Measurements from ENCODE around the gene NOD2.

NOD2 gene

GRCh38 chr16:50722405-50722737 lies 29.0 kb downstream of the NOD2 start:
- DNase-seq (ENCODE audit: insufficient read length, low spot score) (no peak), FAIRE-seq (no peak)
- no peak for TF ChIP-seq POLR2A (IDR thresholded peaks at IDR 0.05; ENCODE audit: low read depth, low read length)

- DNase-seq (ENCODE audit: insufficient read length, low spot score), result no peak
- no peak for TF ChIP-seq POLR2A (IDR thresholded peaks at IDR 0.05; ENCODE audit: low read depth, low read length)
- FAIRE-seq, result no peak
These were observed 29.6 kb downstream of the NOD2 start for GRCh38 chr16:50722960-50723359.

GRCh38 chr16:50724306-50724705 lies 30.9 kb downstream of the NOD2 start:
- TF ChIP-seq POLR2A (IDR thresholded peaks at IDR 0.05; ENCODE audit: low read depth, low read length), result no peak
- DNase-seq (ENCODE audit: insufficient read length, low spot score), result no peak
- FAIRE-seq, result no peak

- DNase-seq (ENCODE audit: insufficient read length, low spot score) (no peak), FAIRE-seq (no peak)
- TF ChIP-seq POLR2A (IDR thresholded peaks at IDR 0.05; ENCODE audit: low read depth, low read length), result no peak
These were observed 38.0 kb downstream of the NOD2 start for GRCh38 chr16:50731130-50731988.

GRCh38 chr16:50731989-50732832 lies 38.8 kb downstream of the NOD2 start:
- DNase-seq (ENCODE audit: insufficient read length, low spot score) (no peak), FAIRE-seq (no peak)
- no peak for TF ChIP-seq POLR2A (IDR thresholded peaks at IDR 0.05; ENCODE audit: low read depth, low read length)

- no peak for FAIRE-seq
- DNase-seq (ENCODE audit: insufficient read length, low spot score), result no peak
- TF ChIP-seq POLR2A (IDR thresholded peaks at IDR 0.05; ENCODE audit: low read depth, low read length), result no peak
These were observed 40.1 kb downstream of the NOD2 start for GRCh38 chr16:50733468-50733867.

- DNase-seq (ENCODE audit: insufficient read length, low spot score) (no peak), FAIRE-seq (no peak)
- no peak for TF ChIP-seq POLR2A (IDR thresholded peaks at IDR 0.05; ENCODE audit: low read depth, low read length)
These were observed 42.3 kb downstream of the NOD2 start for GRCh38 chr16:50735629-50736122.

- FAIRE-seq (no peak), DNase-seq (ENCODE audit: insufficient read length, low spot score) (no peak)
- TF ChIP-seq POLR2A (IDR thresholded peaks at IDR 0.05; ENCODE audit: low read depth, low read length), result no peak
These were observed 43.0 kb downstream of the NOD2 start for GRCh38 chr16:50736448-50736847.

- no peak for TF ChIP-seq POLR2A (IDR thresholded peaks at IDR 0.05; ENCODE audit: low read depth, low read length)
- FAIRE-seq, result no peak
- no peak for DNase-seq (ENCODE audit: insufficient read length, low spot score)
These were observed 44.1 kb downstream of the NOD2 start for GRCh38 chr16:50737420-50737959.

- no peak for FAIRE-seq
- no peak for DNase-seq (ENCODE audit: insufficient read length, low spot score)
- TF ChIP-seq POLR2A (IDR thresholded peaks at IDR 0.05; ENCODE audit: low read depth, low read length), result no peak
These were observed 45.6 kb downstream of the NOD2 start for GRCh38 chr16:50739031-50739430.

GRCh38 chr16:50740736-50741135 lies 47.3 kb downstream of the NOD2 start:
- FAIRE-seq (no peak), DNase-seq (ENCODE audit: insufficient read length, low spot score) (no peak)
- TF ChIP-seq POLR2A (IDR thresholded peaks at IDR 0.05; ENCODE audit: low read depth, low read length), result no peak

- DNase-seq (ENCODE audit: insufficient read length, low spot score) (no peak), FAIRE-seq (no peak)
- no peak for TF ChIP-seq POLR2A (IDR thresholded peaks at IDR 0.05; ENCODE audit: low read depth, low read length)
These were observed 47.9 kb downstream of the NOD2 start for GRCh38 chr16:50741225-50741780.

GRCh38 chr16:50741781-50742575 lies 48.6 kb downstream of the NOD2 start, which contains the start of gene CYLD:
Gene CYLD (plus strand): TSS chr16:50742086. CDS start chr16:50749699, 7,613 bp downstream.
- DNase-seq (ENCODE audit: insufficient read length, low spot score), result peak; percentile 93
- peak; percentile 84 for FAIRE-seq
- no peak; the same call in 1 of the 2 replicates for TF ChIP-seq POLR2A (IDR thresholded peaks at IDR 0.05; ENCODE audit: low read depth, low read length)

All from H54 (cell line).